Loucy (cell line): Measurements from ENCODE around the gene ENC1.

ENCODE experiments used
- H2AFZ ChIP-seq: fragments of 200-600 bp; sonication (generic); 2 replicates; pipeline ENCODE4 v1.6.0; 2016; ENCODE audit warnings: antibody characterized with exemption, mild to moderate bottlenecking, low read length, moderate library complexity
- H3F3A ChIP-seq: fragments of 200-600 bp; 2 replicates; pipeline ENCODE4 v1.6.0; 2016; ENCODE audit warnings: antibody characterized with exemption, low read depth, mild to moderate bottlenecking
- H3K27me3 ChIP-seq: fragments of 200-600 bp; sonication (generic); 2 replicates; pipeline ENCODE4 v1.6.1; 2014; ENCODE audit warnings: low read length, mild to moderate bottlenecking; ENCODE audit not compliant: insufficient read depth, poor library complexity, severe bottlenecking
- H3K36me3 ChIP-seq: fragments of 200-600 bp; sonication (generic); 2 replicates; pipeline ENCODE4 v1.6.1; 2016; ENCODE audit warnings: low read length; ENCODE audit not compliant: insufficient read depth
- H3K4me1 ChIP-seq: fragments of 200-600 bp; sonication (generic); 2 replicates; pipeline ENCODE4 v1.5.1; 2014; ENCODE audit warnings: low read length, mild to moderate bottlenecking; ENCODE audit not compliant: insufficient read depth, poor library complexity, severe bottlenecking
- H3K4me2 ChIP-seq: fragments of 200-600 bp; sonication (generic); 2 replicates; pipeline ENCODE4 v1.6.0; 2014; ENCODE audit warnings: antibody characterized with exemption, low read length, low read depth, mild to moderate bottlenecking; ENCODE audit not compliant: poor library complexity, severe bottlenecking
- H3K4me3 ChIP-seq: fragments of 200-600 bp; sonication (generic); 2 replicates; pipeline ENCODE4 v1.5.1; 2014; ENCODE audit warnings: low read length, mild to moderate bottlenecking, mixed read lengths; ENCODE audit not compliant: poor library complexity, severe bottlenecking
- H3K79me2 ChIP-seq: fragments of 200-600 bp; sonication (generic); 2 replicates; pipeline ENCODE4 v1.6.1; 2014; ENCODE audit warnings: low read length; ENCODE audit not compliant: insufficient read depth
- H3K9ac ChIP-seq: fragments of 200-600 bp; sonication (generic); 2 replicates; pipeline ENCODE4 v1.6.0; 2014; ENCODE audit warnings: mild to moderate bottlenecking, low read depth, low read length, moderate library complexity; ENCODE audit not compliant: poor library complexity, severe bottlenecking
- H3K9me2 ChIP-seq: fragments of 200-600 bp; sonication (generic); replicated peaks from 2 replicates; pipeline ENCODE4 v1.6.1; 2016; ENCODE audit warnings: low read depth, low read length, mixed read lengths
- H3K9me3 ChIP-seq: fragments of 200-600 bp; sonication (generic); 2 replicates; pipeline ENCODE4 v1.6.1; 2014; ENCODE audit warnings: mild to moderate bottlenecking, antibody characterized with exemption, low read length, low read depth; ENCODE audit not compliant: insufficient read depth
- H4K20me1 ChIP-seq: fragments of 200-600 bp; sonication (generic); 2 replicates; pipeline ENCODE4 v1.6.0; 2014; ENCODE audit warnings: antibody characterized with exemption, low read length, mild to moderate bottlenecking; ENCODE audit not compliant: insufficient read depth, poor library complexity, severe bottlenecking
- CTCF ChIP-seq: fragments of 200-600 bp; sonication (generic); conservative IDR thresholded peaks from 2 replicates; pipeline ENCODE4 v1.5.1; 2014; ENCODE audit warnings: mild to moderate bottlenecking, antibody characterized with exemption, low read length
- EZH2phosphoT487 ChIP-seq: fragments of 200-600 bp; IDR thresholded peaks from 2 replicates; pipeline ENCODE4 v1.6.1; 2018; ENCODE audit warnings: antibody characterized with exemption, mild to moderate bottlenecking, moderate library complexity, borderline replicate concordance

ENC1 gene

GRCh38 chr5:74587890-74588289, 52.6 kb downstream of the ENC1 start:
- Histone ChIP-seq H3K4me2 (no peak overlapping the region), H3K4me3 (no peak overlapping the region), H3K79me2 (no peaks in the 10 kb centered on the region), H3F3A (no peaks in the 10 kb centered on the region), H3K27me3 (no peaks in the 10 kb centered on the region), H2AFZ (no peak overlapping the region), H3K9ac (no peak overlapping the region), H3K9me3 (no peaks in the 10 kb centered on the region), H3K9me2 (no peaks in the 10 kb centered on the region), H3K36me3 (no peaks in the 10 kb centered on the region), H4K20me1 (no peaks in the 10 kb centered on the region), H3K4me1 (peaks cover 18% of the 10 kb centered on the region)
- TF ChIP-seq EZH2phosphoT487 (no peak), CTCF (no peak)

GRCh38 chr5:74587300-74587699, 53.2 kb downstream of the ENC1 start:
- Histone ChIP-seq H3K9ac (no peak overlapping the region), H3K4me1 (peaks cover 18% of the 10 kb centered on the region), H4K20me1 (no peaks in the 10 kb centered on the region), H3K9me3 (no peaks in the 10 kb centered on the region), H3K4me2 (no peak overlapping the region), H3K36me3 (no peaks in the 10 kb centered on the region), H3K9me2 (no peaks in the 10 kb centered on the region), H2AFZ (no peak overlapping the region), H3F3A (no peaks in the 10 kb centered on the region), H3K79me2 (no peaks in the 10 kb centered on the region), H3K4me3 (no peak overlapping the region), H3K27me3 (no peaks in the 10 kb centered on the region)
- no peak for TF ChIP-seq EZH2phosphoT487
- TF ChIP-seq CTCF, result no peak

GRCh38 chr5:74586856-74587255, 53.7 kb downstream of the ENC1 start:
- no peak overlapping the region for H3K4me2 ChIP-seq
- H2AFZ ChIP-seq, result 0 out of 2 replicates have a peak overlapping the region, but pooled peaks have one; percentile 31
- H3K4me1 ChIP-seq, result peaks cover 16% of the 10 kb centered on the region
- no peak overlapping the region for H3K9ac ChIP-seq
- H3F3A ChIP-seq, result no peaks in the 10 kb centered on the region
- no peaks in the 10 kb centered on the region for H3K9me3 ChIP-seq
- no peaks in the 10 kb centered on the region for H3K27me3 ChIP-seq
- no peaks in the 10 kb centered on the region for H4K20me1 ChIP-seq
- H3K9me2 ChIP-seq, result no peaks in the 10 kb centered on the region
- no peak overlapping the region for H3K4me3 ChIP-seq
- TF ChIP-seq CTCF (no peak), EZH2phosphoT487 (no peak)
- no peaks in the 10 kb centered on the region for H3K79me2 ChIP-seq
- no peaks in the 10 kb centered on the region for H3K36me3 ChIP-seq
